H9 (cell line): Measurements from ENCODE around the gene GRID1. TPM values are rescaled to one million over a fixed set of nuclear protein-coding genes. Genes with fewer than 3 reads are reported as not detected.

Experiments
- DNase-seq: peaks from one replicate; pipeline ENCODE4 v3.0.0-alpha.2; 2017
- H2AFZ ChIP-seq: one replicate; pipeline ENCODE4 v1.6.1; 2013; ENCODE audit warnings: mild to moderate bottlenecking, low read length, control low read depth, moderate library complexity
- H2AK5ac ChIP-seq: 2 replicates; pipeline ENCODE4 v1.6.1; 2013; ENCODE audit warnings: low read length, control low read depth, mixed read lengths; ENCODE audit not compliant: insufficient read length
- H2BK120ac ChIP-seq: one replicate; pipeline ENCODE4 v1.6.1; 2013; ENCODE audit warnings: low read depth, mild to moderate bottlenecking, low read length, control low read depth, inconsistent platforms; ENCODE audit not compliant: poor library complexity, severe bottlenecking
- H2BK12ac ChIP-seq: 2 replicates; pipeline ENCODE4 v1.6.1; 2013; ENCODE audit warnings: low read length, control low read depth, mixed read lengths, low read depth; ENCODE audit not compliant: insufficient read length
- H2BK15ac ChIP-seq: 2 replicates; pipeline ENCODE4 v1.6.1; 2013; ENCODE audit warnings: low read depth, low read length, control low read depth
- H2BK20ac ChIP-seq: one replicate; pipeline ENCODE4 v1.6.1; 2013; ENCODE audit warnings: low read depth, mild to moderate bottlenecking, low read length, control low read depth, inconsistent platforms; ENCODE audit not compliant: poor library complexity, severe bottlenecking
- H2BK5ac ChIP-seq: 2 replicates; pipeline ENCODE4 v1.6.1; 2013; ENCODE audit warnings: low read length, control low read depth, mixed read lengths; ENCODE audit not compliant: insufficient read length
- H3K14ac ChIP-seq: 2 replicates; pipeline ENCODE4 v1.6.1; 2013; ENCODE audit warnings: low read length, control low read depth; ENCODE audit not compliant: insufficient read depth
- H3K18ac ChIP-seq: 2 replicates; pipeline ENCODE4 v1.6.1; 2013; ENCODE audit warnings: low read depth, mild to moderate bottlenecking, mixed read lengths, low read length, control low read depth; ENCODE audit not compliant: insufficient read length
- H3K23ac ChIP-seq: 2 replicates; pipeline ENCODE4 v1.6.1; 2013; ENCODE audit warnings: low read length, control low read depth, mixed read lengths, low read depth; ENCODE audit not compliant: insufficient read length
- H3K23me2 ChIP-seq: 2 replicates; pipeline ENCODE4 v1.6.1; 2013; ENCODE audit warnings: low read depth, mild to moderate bottlenecking, mixed read lengths, low read length, control low read depth; ENCODE audit not compliant: insufficient read length, poor library complexity, severe bottlenecking
- H3K27ac ChIP-seq: 2 replicates; pipeline ENCODE4 v1.5.1; 2013; ENCODE audit warnings: low read length, control low read depth, mixed read lengths, low read depth; ENCODE audit not compliant: insufficient read length
- H3K27me3 ChIP-seq: 2 replicates; pipeline ENCODE4 v1.6.1; 2013; ENCODE audit warnings: low read length, control low read depth, inconsistent platforms; ENCODE audit not compliant: insufficient read depth
- H3K4ac ChIP-seq: 2 replicates; pipeline ENCODE4 v1.6.1; 2013; ENCODE audit warnings: low read depth, mild to moderate bottlenecking, control low read depth, inconsistent platforms, low read length, moderate library complexity
- H3K4me1 ChIP-seq: 2 replicates; pipeline ENCODE4 v1.6.1; 2013; ENCODE audit warnings: low read length, control low read depth, inconsistent platforms; ENCODE audit not compliant: insufficient read depth
- H3K4me2 ChIP-seq: 2 replicates; pipeline ENCODE4 v1.6.1; 2013; ENCODE audit warnings: low read length, control low read depth, mixed read lengths; ENCODE audit not compliant: insufficient read length, insufficient read depth
- H3K56ac ChIP-seq: 2 replicates; pipeline ENCODE4 v1.6.1; 2013; ENCODE audit warnings: low read depth, mild to moderate bottlenecking, mixed read lengths, low read length, control low read depth; ENCODE audit not compliant: insufficient read length
- H3K79me1 ChIP-seq: 2 replicates; pipeline ENCODE4 v1.6.1; 2013; ENCODE audit warnings: low read depth, mild to moderate bottlenecking, moderate library complexity, low read length, control low read depth, inconsistent platforms; ENCODE audit not compliant: insufficient read depth, poor library complexity, severe bottlenecking
- H3K79me2 ChIP-seq: 2 replicates; pipeline ENCODE4 v1.6.1; 2013; ENCODE audit warnings: low read length, control low read depth, inconsistent platforms; ENCODE audit not compliant: insufficient read depth
- H3K9ac ChIP-seq: 2 replicates; pipeline ENCODE4 v1.6.1; 2013; ENCODE audit warnings: low read length, control low read depth, mixed read lengths; ENCODE audit not compliant: insufficient read length; ENCODE audit errors: extremely low read depth
- H3K9me3 ChIP-seq: one replicate; pipeline ENCODE4 v1.6.1; 2013; ENCODE audit warnings: low read depth, low read length, inconsistent platforms; ENCODE audit not compliant: control insufficient read depth
- H3T11ph ChIP-seq: one replicate; pipeline ENCODE4 v1.6.1; 2013; ENCODE audit warnings: mild to moderate bottlenecking, low read length, control low read depth, inconsistent platforms
- H4K20me1 ChIP-seq: one replicate; pipeline ENCODE4 v1.6.1; 2013; ENCODE audit not compliant: control insufficient read depth, insufficient read length, insufficient read depth
- H4K5ac ChIP-seq: 2 replicates; pipeline ENCODE4 v1.6.1; 2013; ENCODE audit warnings: low read depth, mild to moderate bottlenecking, mixed read lengths, low read length, control low read depth; ENCODE audit not compliant: insufficient read length
- H4K8ac ChIP-seq: replicated peaks from 2 replicates; pipeline ENCODE4 v1.6.1; 2013; ENCODE audit warnings: low read length, control low read depth, mixed read lengths, low read depth; ENCODE audit not compliant: insufficient read length
- H4K91ac ChIP-seq: 2 replicates; pipeline ENCODE4 v1.6.1; 2013; ENCODE audit warnings: low read depth, mild to moderate bottlenecking, moderate library complexity, mixed read lengths, low read length, control low read depth; ENCODE audit not compliant: insufficient read length
- H3K27ac Mint-ChIP-seq, 3 experiments: 2 replicates in 2 of 3; 3 replicates in 1 of 3; pipeline ENCODE4 v1.8.0; 2020 to 2021; ENCODE audit warnings: mixed read lengths in 3 of 3, mild to moderate bottlenecking in 1 of 3, moderate library complexity in 1 of 3
- H3K27me3 Mint-ChIP-seq: 2 replicates; pipeline ENCODE4 v1.8.0; 2021; ENCODE audit warnings: low read depth, mild to moderate bottlenecking, moderate library complexity, mixed read lengths
- H3K36me3 Mint-ChIP-seq, 3 experiments: 2 replicates in 2 of 3; 3 replicates in 1 of 3; pipeline ENCODE4 v1.8.0; 2020 to 2021; ENCODE audit warnings: low read depth in 3 of 3, mixed read lengths in 3 of 3; ENCODE audit not compliant: insufficient read depth in 1 of 3
- H3K4me1 Mint-ChIP-seq, 2 experiments: 2 replicates each; pipeline ENCODE4 v1.8.0; 2020; ENCODE audit warnings: mixed read lengths in 2 of 2
- H3K4me3 Mint-ChIP-seq, 2 experiments: 2 replicates in 1 of 2; 3 replicates in 1 of 2; pipeline ENCODE4 v1.8.0; 2020 to 2021; ENCODE audit warnings: mild to moderate bottlenecking in 2 of 2, mixed read lengths in 2 of 2, moderate library complexity in 1 of 2
- H3K9me3 Mint-ChIP-seq, 2 experiments: 2 replicates in 1 of 2; 3 replicates in 1 of 2; pipeline ENCODE4 v1.8.0; 2020; ENCODE audit warnings: mild to moderate bottlenecking in 2 of 2, mixed read lengths in 2 of 2, moderate library complexity in 1 of 2
- WGBS: extraction: QIAGEN DNeasy Blood & Tissue Kit; methylation state at CpG from one replicate; pipeline ENCODE4 v1.1.7; 2013; ENCODE audit warnings: missing lambda C conversion rate, low lambda C conversion rate, mixed read lengths; ENCODE audit not compliant: insufficient read length; ENCODE audit errors: extremely low coverage; 5-methylcytosine and 5-hydroxymethylcytosine counted together
- total RNA-seq: library from RNA; stranded (reverse); gene quantifications from 2 replicates; pipeline ENCODE4 v1.2.1, GENCODE V29; 2021
- TF ChIP-seq, protein P1 (sequence below): fragments of 200-600 bp; sonication (generic); conservative IDR thresholded peaks from 3 replicates; pipeline ENCODE4 v1.8.0; 2021; ENCODE audit warnings: antibody characterized with exemption, mild to moderate bottlenecking

Gene GRID1
- total RNA-seq, 1 experiment from 2014 or later = 0.35 TPM

- Histone ChIP-seq H3K14ac (no peak overlapping the region; the same call in 1 of the 2 replicates), H3K18ac (no peak overlapping the region), H4K8ac (no peak overlapping the region), H3K9me3 (no peaks in the 10 kb centered on the region), H4K91ac (no peak overlapping the region), H2BK5ac (no peak overlapping the region), H3K4ac (no peak overlapping the region), H2BK120ac (no peak overlapping the region), H3K9ac (no peak overlapping the region), H4K5ac (no peak overlapping the region), H2AK5ac (no peak overlapping the region), H3K79me2 (no peaks in the 10 kb centered on the region), H3K4me1 (no peaks in the 10 kb centered on the region), H2AFZ (no peak overlapping the region), H2BK20ac (no peak overlapping the region), H3K4me2 (peak overlapping the region; percentile 21), H3T11ph (no peak overlapping the region), H4K20me1 (peaks cover 5% of the 10 kb centered on the region), H3K27me3 (peaks cover 60% of the 10 kb centered on the region), H3K56ac (no peak overlapping the region), H3K79me1 (no peaks in the 10 kb centered on the region), H3K23ac (no peak overlapping the region), H3K27ac (no peak overlapping the region), H2BK15ac (no peak overlapping the region), H3K23me2 (peaks cover 18% of the 10 kb centered on the region), H2BK12ac (no peak overlapping the region)
- no peaks in the 10 kb centered on the region for H3K36me3 Mint-ChIP-seq
- H3K27ac Mint-ChIP-seq = no peak overlapping the region
- peaks cover 0 to 2% of the 10 kb centered on the region in 2 experiments; a peak in 1 of 5 replicates for H3K9me3 Mint-ChIP-seq
- H3K4me1 Mint-ChIP-seq = peaks cover 14 to 29% of the 10 kb centered on the region in 2 experiments
- WGBS = no CpG with 5 or more reads among the region's 62 CpGs
- H3K4me3 Mint-ChIP-seq = peak overlapping the region; percentile 34 to 70
- TF ChIP-seq, protein P1, sequence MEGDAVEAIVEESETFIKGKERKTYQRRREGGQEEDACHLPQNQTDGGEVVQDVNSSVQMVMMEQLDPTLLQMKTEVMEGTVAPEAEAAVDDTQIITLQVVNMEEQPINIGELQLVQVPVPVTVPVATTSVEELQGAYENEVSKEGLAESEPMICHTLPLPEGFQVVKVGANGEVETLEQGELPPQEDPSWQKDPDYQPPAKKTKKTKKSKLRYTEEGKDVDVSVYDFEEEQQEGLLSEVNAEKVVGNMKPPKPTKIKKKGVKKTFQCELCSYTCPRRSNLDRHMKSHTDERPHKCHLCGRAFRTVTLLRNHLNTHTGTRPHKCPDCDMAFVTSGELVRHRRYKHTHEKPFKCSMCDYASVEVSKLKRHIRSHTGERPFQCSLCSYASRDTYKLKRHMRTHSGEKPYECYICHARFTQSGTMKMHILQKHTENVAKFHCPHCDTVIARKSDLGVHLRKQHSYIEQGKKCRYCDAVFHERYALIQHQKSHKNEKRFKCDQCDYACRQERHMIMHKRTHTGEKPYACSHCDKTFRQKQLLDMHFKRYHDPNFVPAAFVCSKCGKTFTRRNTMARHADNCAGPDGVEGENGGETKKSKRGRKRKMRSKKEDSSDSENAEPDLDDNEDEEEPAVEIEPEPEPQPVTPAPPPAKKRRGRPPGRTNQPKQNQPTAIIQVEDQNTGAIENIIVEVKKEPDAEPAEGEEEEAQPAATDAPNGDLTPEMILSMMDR = no peak
- peak; percentile 49 for DNase-seq
- H3K27me3 Mint-ChIP-seq = peaks cover 93% of the 10 kb centered on the region
Measured at GRCh38 chr10:86367152-86367951, 757 bp upstream of the GRID1 start.
